GM03348 (cell line): ENCODE data around the gene MTIF3.
"Not testable (repeated sequence)": the region's sequence is repeated elsewhere in the genome, so short reads cannot be mapped to it uniquely, and the experiment has no call there.

Source experiments
- DNase-seq: peaks from one replicate; pipeline ENCODE4 v3.0.0; 2012; ENCODE audit warnings: low spot score

The MTIF3 gene

DNA sequence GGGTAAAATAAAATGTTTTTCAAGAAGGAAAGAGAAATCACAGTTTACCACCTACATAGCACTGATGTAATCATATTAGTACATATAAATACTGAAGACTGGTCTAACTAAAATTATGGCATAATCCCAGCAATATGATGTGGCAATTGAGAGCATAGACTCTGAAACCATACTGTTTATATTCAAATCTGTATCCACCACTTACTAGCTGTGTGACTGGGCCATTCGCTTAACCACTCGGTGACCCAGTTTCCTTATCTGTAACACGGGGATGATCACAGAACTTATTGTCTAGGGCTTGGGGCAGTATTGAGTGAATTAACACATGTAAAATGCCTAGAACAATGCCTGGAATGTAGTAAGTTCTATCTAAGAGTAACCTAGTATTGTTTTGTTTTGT, 39.0 kb downstream of the MTIF3 start:
- DNase-seq: no peak

DNA sequence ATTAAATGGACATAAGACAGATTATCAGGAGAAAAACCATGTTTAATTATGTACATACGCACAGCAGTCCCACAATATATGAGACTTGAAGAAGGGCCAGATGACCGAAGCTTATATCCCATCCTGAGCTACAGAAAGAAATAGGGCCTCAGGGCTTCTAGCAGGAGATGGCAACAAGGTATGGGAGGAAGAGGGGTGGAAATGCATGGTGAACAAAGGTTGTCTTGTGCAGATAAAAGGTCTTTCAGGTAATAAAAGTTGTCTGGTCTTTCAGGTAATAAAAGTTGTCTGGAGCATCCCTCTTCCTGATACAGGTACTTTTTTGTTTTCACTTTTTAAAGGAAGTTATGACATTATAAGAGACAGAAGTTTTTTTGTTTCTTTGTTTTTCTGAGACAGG, 41.4 kb downstream of the MTIF3 start:
- DNase-seq: no peak

DNA sequence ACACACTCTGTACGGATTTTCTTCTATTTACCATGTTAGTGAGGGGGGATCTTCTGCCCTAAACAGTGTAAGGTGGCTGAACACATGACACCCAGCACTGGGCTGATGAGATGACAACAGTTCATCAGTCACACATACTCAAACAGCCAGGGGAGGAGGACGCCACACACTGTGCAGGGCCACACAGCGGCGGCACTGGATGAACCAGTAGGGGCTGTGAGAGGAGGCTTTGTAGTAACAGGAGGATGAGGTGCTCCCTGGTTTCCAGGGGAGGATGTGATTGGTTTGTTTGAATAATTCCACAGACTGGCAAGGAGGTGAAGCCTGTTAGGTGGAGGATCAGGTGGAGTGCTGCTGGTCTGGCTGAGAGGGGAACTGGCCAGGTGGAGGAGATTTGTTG, 42.3 kb downstream of the MTIF3 start:
- DNase-seq: no peak

DNA sequence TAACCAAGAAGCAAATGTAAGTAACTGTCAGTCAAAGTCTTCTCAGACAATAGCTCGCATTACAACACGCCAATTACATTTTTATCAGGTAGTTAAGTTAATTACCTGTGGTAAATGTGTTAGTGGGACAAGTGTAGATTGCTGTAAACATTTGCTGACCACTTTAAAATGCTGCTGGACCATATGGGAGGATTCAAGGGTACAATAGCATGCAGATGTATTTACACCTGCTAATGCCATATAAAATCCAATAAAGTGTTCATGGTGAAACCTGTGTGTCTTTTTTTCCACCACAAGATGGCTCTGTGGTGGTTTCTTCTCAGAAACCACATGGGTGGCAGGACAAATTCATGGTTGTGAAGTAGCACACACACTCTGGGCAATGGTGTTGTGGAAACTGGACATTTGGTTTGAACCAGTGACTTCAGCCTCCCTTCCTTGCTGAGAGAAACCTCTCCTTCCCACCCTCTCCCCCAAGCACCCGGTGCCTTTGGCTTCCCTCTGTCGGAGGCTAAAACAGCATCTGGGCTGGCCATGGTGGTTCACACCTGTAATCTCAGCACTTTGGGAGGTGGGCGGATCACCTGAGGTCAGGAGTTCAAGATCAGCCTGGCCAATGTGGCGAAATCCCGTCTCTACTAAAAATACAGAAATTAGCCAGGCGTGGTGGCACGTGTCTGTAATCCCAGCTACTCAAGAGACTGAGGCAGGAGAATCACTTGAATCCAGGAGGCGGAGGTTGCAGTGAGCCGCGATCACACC, 44.0 kb downstream of the MTIF3 start:
- DNase-seq: peak; percentile 66

DNA sequence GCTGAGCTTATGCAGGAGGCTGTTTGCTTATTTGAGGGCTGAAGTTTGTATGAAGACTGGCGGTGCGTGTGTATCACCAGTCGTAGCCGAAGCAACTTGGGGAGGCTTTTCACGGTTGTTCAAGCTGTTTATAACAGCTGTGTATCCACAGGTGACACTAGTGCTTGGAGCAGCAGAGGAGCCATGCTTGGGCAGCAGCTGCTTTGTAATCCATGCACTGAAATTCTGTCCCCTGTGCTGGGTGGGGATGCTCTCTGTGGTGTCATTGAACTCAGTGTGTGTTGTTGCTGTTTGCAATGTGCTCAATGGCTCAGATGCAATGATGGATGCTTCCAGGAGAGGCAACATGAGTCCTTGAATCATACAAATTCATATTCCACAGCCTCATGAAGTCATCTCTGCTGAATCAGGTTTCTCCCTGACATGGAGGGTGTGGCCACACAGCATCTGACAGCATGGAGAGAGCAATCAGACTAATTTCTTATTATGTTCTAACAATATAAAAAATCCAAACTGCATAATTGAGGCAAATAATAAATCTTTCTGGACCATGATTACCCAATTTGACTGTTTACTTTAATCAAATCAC, 44.7 kb downstream of the MTIF3 start:
- DNase-seq: no peak

DNA sequence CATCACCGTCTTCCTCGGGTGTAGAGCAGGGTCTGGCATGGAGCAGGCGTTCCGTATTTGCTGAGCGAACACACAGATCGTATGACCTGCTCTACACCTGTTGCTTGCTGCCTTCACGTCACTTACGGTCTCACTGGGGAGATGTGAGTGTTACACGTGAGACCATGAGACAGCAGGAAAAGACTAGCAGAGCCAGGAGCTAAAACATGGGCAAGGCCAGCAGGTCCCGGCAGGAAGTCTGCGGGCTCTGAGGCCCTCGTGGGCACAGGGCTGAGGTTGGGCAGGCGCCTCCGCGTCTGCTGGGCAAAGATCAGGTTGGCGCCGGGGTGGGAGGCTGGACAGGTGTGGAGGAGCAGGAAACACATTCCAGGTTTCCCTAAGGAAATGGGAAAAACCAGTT, 45.7 kb downstream of the MTIF3 start:
- DNase-seq: no peak

DNA sequence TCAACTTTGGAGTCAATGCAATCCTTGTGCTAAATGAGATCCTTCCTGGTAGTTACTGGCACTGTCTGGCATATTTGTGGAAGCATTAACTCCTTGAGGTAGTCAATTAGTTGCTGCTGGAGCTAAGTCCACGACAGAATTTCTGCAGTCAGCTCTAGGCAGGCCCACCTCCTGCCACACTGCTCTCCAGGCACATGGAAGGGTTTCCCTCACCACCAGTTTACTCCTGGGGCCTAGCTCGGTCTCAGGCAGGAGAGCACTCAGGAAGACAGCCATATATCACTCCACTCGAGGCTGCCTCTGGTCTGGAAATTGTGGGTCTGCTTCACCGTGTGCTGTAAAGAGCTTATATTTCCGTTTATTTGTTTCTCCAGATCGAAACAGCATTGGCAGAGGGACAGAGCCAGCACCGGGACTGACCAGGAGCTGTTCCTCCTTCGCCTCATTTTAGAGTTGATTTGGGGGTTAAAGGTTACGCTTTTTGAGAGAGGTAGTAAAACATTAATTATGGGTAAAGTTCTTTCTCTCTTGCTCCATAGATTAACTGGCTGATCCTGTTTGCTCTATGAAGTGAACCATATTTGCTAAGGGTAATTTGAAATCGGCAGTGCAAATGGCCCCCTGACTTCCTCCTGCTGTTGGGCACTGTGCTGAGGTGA, 46.5 kb downstream of the MTIF3 start:
- DNase-seq: no peak

DNA sequence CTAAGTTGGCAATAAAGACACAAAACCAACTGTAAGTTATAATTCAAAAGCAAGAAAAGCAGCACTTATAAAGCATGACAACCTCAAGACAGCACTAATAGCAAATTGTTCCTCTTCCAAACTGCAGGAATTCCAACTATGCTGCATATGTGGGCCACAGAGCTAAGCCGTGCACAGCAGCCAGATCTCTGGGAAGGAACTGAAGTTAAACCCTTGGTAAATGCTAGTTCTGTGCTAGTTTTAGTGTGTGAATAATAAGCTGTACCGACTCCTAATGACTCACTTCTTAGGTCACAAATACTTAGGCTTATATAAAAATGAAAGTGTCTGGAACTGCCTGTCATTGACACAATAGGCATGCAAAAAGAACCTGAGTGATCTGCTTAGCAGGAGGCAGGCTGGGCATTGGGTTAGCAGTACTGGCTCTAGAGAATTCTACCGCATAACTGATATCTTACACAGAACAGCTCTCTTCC, 47.1 kb downstream of the MTIF3 start:
- peak; percentile 83 for DNase-seq

DNA sequence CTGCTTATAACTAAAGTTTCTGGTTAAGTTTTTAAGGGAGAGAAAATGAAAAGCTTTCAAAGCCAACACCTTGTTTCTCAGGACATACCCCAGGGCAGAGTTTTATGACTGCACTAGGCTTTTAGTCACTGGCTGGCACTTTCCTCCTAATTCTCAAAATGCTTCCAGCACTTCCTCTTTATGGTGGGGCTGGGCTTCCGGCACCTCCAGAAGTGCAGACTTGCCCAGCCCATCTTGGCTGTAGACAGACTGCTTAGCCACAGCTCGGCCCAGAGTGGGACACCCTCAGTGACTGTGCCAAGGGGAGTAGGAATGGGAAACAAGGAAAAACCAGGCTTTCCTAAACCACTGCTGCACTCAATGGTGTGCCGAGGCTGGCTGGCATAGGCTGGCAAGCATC, 49.2 kb downstream of the MTIF3 start:
- DNase-seq: no peak

DNA sequence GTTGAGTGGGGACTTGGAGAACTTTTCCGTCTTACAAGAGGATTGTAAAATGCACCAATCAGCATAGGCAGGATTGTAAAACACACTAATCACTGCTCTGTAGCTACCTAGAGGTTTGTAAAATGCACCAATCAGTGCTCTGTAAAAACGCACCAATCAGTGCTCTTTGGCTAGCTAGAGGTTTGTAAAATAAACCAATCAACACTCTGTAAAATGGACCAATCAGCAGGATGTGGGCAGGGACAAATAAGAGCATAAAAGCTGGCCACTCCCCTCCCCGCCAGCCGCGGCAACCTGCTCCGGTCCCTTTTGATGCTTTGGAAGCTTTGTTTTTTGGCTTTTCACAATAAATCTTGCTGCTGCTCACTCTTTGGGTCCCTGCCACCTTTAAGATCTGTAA, 50.0 kb downstream of the MTIF3 start:
- DNase-seq: not testable (repeated sequence)

DNA sequence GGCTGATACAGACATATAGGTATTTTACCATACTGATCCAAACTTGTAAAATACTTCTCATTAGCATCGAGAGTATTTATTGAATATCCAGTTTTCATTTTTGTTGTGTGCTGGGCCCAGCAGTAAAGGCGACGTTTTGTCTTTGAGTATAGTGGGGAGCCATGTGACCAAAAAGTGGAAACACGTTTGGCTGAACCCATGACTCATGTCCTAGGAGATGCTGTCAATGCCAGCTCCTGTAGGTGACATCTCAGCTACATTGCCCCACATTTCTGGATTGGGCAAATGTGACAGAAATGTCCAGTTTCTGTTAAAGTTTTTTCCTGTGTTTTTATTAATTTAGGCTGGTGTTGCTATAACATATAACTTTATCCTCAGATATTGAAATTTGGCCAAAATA, 52.0 kb downstream of the MTIF3 start:
- no peak for DNase-seq

DNA sequence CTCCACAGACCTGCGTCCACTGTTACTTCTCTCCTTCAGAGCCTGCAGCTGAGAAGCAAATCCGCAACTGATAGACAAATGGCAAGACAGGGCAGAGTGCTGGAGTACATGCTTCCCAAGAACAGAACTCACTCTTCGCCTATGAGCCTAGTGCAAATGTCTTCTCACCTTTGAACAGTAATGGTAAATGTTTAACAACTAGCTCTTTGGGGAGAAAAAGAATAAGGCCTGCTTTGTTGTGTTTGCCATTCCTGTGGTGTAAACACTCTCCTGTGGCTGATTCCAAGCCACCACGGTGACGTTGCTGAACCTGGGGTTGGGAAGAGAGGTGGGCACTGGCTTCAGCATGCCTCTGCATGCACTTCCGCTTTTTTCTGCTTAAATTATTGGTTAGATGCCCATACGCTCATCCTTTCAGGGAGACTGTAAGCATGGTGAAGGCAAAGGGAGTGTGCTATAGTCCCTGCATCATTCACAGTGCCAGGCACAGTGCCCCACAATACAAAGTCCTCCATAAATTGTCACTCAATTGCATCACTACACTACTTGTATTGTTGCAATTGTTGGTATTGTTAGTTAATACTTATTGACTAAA, 54.0 kb downstream of the MTIF3 start:
- DNase-seq: no peak

DNA sequence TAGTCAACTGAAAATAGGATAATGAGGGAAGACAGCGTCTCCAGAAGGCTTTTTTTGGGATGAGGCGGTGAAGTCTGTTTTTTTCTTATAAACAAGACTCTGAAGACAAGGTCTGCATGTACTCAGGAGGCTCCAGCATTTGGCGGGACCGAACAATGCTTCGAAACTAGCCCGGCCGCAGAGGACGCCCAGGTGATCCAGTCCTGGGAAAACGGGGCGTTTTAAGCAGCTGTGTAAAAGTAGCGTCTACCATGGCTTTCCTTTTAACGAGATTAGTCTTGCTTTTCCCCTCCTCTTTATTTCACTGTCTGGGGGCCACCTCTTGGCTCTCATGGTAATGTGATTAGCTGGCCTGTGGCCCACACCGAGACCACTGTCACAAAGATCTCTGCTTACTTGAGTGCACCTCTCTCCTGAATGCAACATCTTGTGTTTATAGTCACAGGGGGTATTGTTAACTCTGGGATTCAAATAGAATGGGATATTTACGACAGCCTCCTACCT, 55.3 kb downstream of the MTIF3 start:
- no peak for DNase-seq

DNA sequence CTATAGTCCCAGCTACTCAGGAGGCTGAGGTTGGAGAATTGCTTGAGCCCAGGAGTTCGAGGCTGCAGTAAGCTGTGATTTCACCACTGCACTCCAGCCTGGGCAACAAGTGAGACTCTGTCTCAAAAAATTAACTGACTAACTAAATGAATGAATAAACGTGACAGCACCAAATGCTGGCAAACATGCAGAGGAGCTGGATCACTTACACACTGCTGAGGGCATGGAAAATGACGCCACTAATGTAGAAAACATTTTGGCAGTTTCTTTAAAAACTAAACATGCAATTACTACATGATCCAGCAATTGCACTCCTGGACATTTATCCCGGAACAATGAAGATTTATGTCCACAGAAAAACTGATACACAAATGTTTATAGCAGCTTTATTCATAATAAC, 57.3 kb downstream of the MTIF3 start:
- DNase-seq: no peak

DNA sequence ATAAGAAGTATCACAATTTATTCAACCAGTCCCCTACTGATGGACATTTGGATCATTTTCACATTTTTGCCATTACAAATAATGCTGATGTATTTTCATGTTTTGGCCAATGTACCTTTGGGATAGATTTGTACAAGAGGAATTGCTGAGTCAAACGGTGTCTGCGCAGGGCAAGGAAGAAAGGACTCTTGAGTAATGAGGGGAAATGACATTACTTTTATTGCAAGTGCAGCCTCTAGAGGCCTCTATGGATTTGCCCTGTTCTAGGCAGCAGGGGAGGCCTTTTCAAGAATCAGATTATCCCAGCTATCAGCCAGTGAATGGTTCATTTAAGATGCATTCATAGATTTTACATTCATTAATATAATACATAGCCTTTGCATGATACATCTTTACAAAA, 58.9 kb downstream of the MTIF3 start:
- no peak for DNase-seq

DNA sequence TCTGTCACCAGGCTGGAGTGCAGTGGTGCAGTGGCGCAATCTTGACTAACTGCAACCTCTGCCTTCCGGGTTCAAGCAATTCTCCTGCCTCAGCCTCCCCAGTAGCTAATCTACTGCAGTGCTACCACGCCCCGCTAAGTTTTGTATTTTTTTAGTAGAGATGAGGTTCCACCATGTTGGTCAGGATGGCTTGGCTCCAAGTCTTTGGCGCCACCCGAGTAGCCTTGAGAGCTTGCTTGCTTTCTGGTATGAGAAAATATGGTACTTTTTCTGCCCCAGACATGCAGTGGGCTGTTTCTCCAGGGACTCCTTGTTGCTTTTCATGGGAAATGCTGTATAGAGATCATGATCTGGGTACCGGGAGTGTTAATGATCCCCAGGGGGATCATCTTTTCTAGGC, 60.5 kb downstream of the MTIF3 start:
- DNase-seq: no peak

DNA sequence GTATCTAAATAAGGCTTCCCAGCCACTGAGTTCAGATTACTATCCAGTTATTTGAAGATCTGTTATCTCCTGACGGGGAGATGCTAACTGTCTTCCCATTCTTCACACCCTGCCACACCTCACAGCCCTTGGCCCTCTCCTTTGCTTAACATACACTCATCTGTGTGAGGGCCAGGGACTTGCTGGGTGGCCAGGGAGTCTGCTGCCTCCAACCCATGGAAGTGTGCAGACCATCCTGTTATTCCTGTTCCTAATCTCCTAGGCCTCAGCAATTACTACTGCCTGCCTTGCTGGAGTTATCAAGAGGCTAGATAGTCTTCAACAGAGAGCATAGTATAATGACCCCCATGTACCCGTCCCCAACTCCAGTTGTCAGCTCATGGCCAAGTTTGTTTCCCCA, 62.1 kb downstream of the MTIF3 start:
- DNase-seq: no peak
